Measurements from ENCODE around the gene GNG12.

GNG12 gene

GRCh38 chr1:67812226-67812625 lies 21.0 kb downstream of the GNG12 start:
- no peak for DNase-seq

- DNase-seq: no peak
These were observed 21.5 kb downstream of the GNG12 start for GRCh38 chr1:67811781-67812180.

GRCh38 chr1:67809887-67810286 lies 23.4 kb downstream of the GNG12 start:
- DNase-seq: no peak

- DNase-seq: no peak
These were observed 26.0 kb downstream of the GNG12 start for GRCh38 chr1:67807282-67807681.

GRCh38 chr1:67804710-67805109 lies 28.6 kb downstream of the GNG12 start:
- DNase-seq: no peak

- no peak for DNase-seq
These were observed 29.6 kb downstream of the GNG12 start for GRCh38 chr1:67803380-67804279.

GRCh38 chr1:67802565-67802964 lies 30.7 kb downstream of the GNG12 start:
- DNase-seq: no peak

GRCh38 chr1:67801903-67802302 lies 31.4 kb downstream of the GNG12 start:
- no peak for DNase-seq

GRCh38 chr1:67795179-67795912 lies 37.9 kb downstream of the GNG12 start:
- DNase-seq: no peak

- no peak for DNase-seq
These were observed 39.7 kb downstream of the GNG12 start for GRCh38 chr1:67793562-67793961.

- DNase-seq: no peak
These were observed 40.4 kb downstream of the GNG12 start for GRCh38 chr1:67792741-67793458.

- DNase-seq: no peak
These were observed 41.2 kb downstream of the GNG12 start for GRCh38 chr1:67792103-67792502.

GRCh38 chr1:67791686-67792085 lies 41.6 kb downstream of the GNG12 start:
- DNase-seq: no peak

GRCh38 chr1:67791261-67791660 lies 42.0 kb downstream of the GNG12 start:
- no peak for DNase-seq

- no peak for DNase-seq
These were observed 43.0 kb downstream of the GNG12 start for GRCh38 chr1:67790201-67790692.

- no peak for DNase-seq
These were observed 43.7 kb downstream of the GNG12 start for GRCh38 chr1:67789551-67789950.

- DNase-seq: no peak
These were observed 44.4 kb downstream of the GNG12 start for GRCh38 chr1:67788904-67789303.

- DNase-seq: no peak
These were observed 45.0 kb downstream of the GNG12 start for GRCh38 chr1:67788238-67788790.

- DNase-seq: no peak
These were observed 45.5 kb downstream of the GNG12 start for GRCh38 chr1:67787746-67788145.

- no peak for DNase-seq
These were observed 47.2 kb downstream of the GNG12 start for GRCh38 chr1:67785847-67786753.

- DNase-seq: no peak
These were observed 48.6 kb downstream of the GNG12 start for GRCh38 chr1:67784545-67785186.

Data from CD4-positive, alpha-beta T cell treated with Interferon gamma for 1 hour (primary cell).